GM18526 (cell line): ENCODE measurements around the gene NUP210.

Experiments used
- POLR2A ChIP-seq: IDR thresholded peaks from 3 replicates; pipeline ENCODE4 v1.6.1; 2011; ENCODE audit not compliant: insufficient read length; ENCODE audit errors: extremely low read depth

The NUP210 gene

GRCh38 chr3:13371100-13372075, 48.7 kb downstream of the NUP210 start:
- no peak for TF ChIP-seq POLR2A

DNA sequence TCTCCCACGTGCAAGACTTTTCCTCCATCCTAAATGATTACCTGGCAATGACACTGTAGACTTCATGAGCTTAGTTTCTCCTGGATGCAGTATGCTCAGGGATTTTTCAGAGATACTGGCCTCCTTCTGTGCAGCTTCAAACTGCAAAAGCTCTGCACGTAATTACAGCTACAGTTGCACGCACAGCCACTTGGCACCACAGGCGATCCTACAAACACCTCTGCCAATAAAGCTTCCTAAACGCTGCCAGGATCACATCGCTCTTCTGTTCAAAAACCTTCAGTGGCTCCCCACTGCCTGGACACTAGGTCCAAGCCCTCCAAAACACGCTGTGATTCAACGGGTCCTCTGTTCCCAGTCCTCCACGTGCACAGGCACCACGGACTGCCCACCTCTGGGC, 49.5 kb downstream of the NUP210 start:
- no peak for TF ChIP-seq POLR2A

DNA sequence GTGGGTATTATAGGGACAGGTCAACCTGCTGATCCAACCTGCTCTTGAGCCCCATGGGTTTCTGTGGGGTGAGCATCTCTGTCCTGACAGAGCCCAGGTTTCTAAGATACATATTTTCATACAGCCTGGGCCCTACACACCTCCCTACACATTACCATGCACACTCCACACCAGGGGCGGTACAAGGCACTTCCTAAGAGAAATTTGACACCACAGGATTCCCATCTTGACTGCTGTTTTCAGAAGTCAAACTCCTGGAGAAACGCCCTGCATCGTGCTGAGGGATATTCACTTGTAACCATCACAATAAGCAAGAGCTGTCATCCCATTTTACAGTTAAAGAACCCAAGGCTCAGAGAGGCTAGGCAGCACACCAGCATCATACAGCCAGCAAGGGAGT, 50.1 kb downstream of the NUP210 start:
- no peak for TF ChIP-seq POLR2A

DNA sequence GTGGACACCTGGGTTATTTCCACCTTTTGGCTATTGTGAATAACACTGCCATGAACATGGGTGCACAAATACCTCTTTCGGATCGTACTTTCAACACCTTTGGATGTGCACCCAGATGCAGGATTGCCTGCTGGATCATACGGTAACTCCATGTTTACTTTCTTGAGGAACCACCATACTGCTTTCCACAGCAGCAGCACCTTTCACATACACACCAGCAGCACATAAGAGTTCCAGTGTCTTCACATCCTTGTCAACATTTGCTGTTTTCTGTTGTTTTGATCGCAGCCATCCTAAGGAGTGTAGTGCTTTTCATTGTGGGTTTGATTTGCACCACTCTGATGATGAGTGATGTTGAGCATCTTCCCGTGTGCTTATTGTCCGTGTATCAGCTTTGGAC, 51.3 kb downstream of the NUP210 start:
- TF ChIP-seq POLR2A, result no peak

- TF ChIP-seq POLR2A, result no peak
These were observed 52.4 kb downstream of the NUP210 start for GRCh38 chr3:13367728-13368127.

GRCh38 chr3:13365390-13366379, 54.4 kb downstream of the NUP210 start:
- no peak for TF ChIP-seq POLR2A

GRCh38 chr3:13364602-13365271, 55.4 kb downstream of the NUP210 start:
- no peak for TF ChIP-seq POLR2A

DNA sequence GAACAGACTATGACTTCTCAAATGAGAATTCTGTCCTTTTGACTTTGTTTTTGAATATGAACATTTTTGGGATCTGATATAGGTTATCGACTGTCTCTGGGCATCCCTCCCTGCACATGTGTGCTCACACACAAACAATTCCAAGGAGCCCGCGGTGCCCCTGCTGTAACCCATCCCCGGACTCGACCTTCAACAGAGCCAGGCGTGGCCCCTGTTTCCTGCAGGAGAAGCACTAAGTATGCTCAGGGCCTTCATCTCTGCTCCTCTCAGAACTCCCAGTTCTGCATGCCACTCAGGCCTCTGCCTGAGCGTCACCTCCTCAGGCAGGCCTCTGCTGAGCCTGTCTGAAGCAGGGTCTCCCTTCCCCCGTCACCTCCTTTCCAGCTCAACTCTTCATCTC, 57.6 kb downstream of the NUP210 start:
- no peak for TF ChIP-seq POLR2A

- no peak for TF ChIP-seq POLR2A
These were observed 60.2 kb downstream of the NUP210 start for GRCh38 chr3:13359916-13360315.

- TF ChIP-seq POLR2A, result no peak
These were observed 61.5 kb downstream of the NUP210 start for GRCh38 chr3:13358643-13359042.

DNA sequence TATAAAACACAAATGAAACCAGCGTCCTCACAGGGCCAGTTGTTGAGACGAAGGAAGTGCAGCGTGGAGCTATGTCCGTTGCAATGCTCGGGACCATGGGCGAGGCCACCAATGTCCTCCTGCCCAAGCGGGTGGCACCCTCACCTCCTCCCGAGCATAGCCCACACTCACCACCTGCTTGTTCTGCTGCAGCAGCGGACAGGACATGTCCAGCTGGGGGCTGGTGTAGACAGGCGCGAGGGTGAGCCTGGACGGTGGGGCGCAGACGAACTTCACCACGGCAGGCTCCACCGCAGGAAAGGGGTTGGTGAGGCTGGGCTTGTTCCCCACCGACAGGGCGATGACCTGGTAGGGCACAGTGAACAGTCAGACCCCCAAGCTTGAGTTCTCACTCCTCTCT, 62.1 kb downstream of the NUP210 start:
- TF ChIP-seq POLR2A, result no peak

GRCh38 chr3:13357074-13357473, 63.0 kb downstream of the NUP210 start:
- TF ChIP-seq POLR2A, result no peak

- no peak for TF ChIP-seq POLR2A
These were observed 66.1 kb downstream of the NUP210 start for GRCh38 chr3:13353936-13354542.

GRCh38 chr3:13353506-13353905, 66.6 kb downstream of the NUP210 start:
- no peak for TF ChIP-seq POLR2A

DNA sequence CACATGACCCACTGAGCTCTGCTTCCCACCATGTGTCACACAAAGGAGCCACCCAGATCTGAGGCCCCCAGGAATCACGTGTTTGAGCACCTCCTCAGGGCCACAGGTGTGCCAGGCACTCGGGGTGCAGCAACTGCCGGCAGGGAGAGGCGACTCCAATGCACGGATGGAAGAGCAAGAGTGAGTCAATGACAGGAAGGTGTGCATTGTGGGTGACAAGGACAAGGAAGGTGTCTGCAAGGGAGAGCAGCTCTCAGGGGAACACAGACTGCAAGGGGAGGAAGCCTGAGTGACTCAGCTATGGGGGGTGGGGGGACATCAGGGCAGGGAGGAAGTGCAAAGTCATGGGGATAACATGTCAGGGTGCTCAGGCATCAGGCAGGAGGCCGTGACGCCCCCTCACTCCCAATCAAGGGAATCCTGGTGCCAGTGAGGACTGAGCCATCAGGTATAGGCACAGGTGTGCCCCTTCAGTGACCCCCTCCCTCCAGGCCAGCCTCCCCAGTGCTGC, 67.4 kb downstream of the NUP210 start:
- no peak for TF ChIP-seq POLR2A

GRCh38 chr3:13349823-13350222, 70.3 kb downstream of the NUP210 start:
- TF ChIP-seq POLR2A, result no peak
